HG03064 (cell line): ENCODE results near the gene ANGPTL2.
A peak's percentile ranks its signal among the peaks of the same experiment; 100 is the strongest.
"Not testable (repeated sequence)": the region's sequence is repeated elsewhere in the genome, so short reads cannot be mapped to it uniquely, and the experiment has no call there.

Experiments
- ATAC-seq: cut with Tn5 transposase; IDR thresholded peaks from one replicate; pipeline ENCODE4 v1.9.1; 2021; ENCODE audit warnings: low read depth; ENCODE audit not compliant: unreplicated experiment

The ANGPTL2 gene, protein sequence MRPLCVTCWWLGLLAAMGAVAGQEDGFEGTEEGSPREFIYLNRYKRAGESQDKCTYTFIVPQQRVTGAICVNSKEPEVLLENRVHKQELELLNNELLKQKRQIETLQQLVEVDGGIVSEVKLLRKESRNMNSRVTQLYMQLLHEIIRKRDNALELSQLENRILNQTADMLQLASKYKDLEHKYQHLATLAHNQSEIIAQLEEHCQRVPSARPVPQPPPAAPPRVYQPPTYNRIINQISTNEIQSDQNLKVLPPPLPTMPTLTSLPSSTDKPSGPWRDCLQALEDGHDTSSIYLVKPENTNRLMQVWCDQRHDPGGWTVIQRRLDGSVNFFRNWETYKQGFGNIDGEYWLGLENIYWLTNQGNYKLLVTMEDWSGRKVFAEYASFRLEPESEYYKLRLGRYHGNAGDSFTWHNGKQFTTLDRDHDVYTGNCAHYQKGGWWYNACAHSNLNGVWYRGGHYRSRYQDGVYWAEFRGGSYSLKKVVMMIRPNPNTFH

DNA sequence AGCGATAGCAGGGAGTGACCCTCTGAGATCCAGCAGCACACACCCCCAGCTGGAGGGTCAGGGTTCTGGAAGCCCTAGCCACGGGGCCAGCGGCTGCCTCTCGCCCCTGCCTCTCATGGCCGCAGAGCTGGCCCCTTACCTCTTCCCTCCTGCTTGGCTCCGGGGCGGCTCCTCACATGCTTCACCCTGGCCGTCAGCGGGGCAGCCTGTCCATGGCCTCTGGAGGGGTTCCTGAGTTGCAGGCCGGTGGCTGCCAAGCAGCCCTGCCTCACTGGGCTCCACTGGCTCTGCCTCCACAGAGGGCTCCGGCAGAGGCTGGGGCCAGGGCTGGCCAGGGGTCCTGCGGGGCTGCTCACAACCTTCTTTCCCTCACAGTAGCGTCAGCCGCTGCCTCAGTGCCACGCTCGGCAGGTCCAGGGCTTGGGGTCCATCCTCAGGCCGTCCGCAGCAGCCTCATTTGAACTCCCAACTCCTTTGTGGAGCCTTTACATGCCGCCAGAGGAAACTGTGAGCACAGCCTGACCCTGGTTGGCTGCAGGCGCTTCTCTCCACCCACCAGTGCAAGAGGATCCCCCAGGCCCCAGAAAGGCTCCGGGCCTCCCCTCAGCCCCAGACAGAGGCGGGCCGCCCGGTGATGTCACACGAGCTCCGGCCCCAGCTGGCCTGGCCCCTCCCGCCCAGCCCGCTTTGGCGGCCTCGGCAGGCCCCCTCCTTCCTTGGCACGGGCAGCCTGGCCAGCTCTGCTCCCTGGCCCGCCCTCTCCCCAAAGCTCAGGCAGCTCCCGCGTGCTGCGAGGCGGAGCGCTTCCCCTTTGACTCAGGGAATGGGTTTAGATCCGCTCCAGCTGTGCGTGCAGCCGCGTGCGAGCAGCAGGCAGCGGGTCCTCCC is at the start of gene ANGPTL2:
TSS of gene ANGPTL2 (minus strand) at position 460 of the 888 bp plus-strand sequence. CDS start 13,904 bp downstream, outside the sequence.
- ATAC-seq, result no peak

DNA sequence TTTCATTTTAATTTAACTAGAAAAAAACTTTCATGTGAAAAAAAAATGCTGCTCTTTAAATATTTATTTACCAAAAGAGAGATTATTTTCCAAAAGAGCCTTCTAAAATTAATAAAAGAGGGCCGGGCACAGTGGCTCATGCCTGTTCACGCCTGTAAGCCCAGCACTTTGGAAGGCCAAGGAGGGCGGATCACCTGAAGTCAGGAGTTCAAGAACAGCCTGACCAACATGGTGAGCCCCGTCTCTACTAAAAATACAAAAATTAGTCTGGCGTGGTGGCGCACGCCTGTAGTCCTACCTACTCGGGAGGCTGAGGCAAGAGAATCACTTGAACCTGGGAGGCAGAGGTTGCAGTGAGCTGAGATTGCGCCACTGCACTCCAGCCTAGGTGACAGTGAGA is 48.9 kb upstream of the ANGPTL2 start:
- ATAC-seq, result not testable (repeated sequence)

DNA sequence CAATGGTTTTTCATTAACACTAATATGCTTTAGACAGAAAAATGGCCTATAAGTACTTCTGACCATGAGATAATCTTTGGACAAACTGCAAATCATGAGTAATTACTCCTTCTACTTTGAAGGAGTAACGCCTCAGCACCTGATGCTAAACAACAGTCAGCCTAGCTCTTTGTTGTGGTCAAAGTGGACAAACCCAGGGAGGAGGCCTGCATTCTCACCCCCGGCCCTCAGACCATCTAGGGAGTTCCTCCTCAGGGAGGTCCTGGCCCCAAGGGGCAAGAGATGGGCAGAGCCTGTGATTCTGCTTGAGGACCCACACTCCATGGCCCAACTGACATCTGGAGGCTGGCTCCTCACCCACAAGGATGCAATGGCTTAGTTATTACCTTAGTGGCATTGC is 48.2 kb upstream of the ANGPTL2 start:
- no peak for ATAC-seq

DNA sequence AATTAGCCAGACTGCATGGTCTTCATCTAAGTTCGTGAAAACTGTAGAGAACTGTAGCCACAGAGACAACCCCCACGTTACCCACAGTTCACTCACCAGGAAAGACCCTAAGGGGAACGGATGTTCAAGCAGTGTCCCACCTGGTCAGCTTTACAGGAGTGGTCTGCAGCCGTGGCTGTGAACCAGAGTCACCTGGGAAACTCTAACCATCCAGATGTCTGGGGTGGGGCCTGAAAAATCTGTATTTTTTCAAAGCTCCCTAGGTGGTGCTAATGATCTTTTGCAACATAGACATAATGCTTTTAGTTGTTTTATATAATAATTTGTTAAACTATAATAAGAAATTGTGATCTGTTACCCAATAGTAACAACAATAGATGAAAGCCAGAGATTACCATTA is 47.7 kb upstream of the ANGPTL2 start:
- ATAC-seq, result no peak

DNA sequence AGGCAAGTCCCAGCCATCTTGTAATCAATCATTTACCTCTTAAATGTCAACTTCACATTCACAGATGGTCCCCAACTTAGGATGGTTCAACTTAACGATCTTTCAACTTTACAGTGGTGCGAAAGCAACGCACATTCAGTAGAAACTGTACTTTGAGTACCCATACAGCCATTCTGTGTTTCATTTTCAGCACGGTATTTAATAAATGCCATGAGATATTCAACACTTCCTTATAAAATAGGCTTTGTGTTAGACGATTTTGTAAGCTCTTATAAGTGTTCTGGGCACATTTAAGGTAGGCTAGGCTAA is 47.1 kb upstream of the ANGPTL2 start:
- ATAC-seq, result no peak

DNA sequence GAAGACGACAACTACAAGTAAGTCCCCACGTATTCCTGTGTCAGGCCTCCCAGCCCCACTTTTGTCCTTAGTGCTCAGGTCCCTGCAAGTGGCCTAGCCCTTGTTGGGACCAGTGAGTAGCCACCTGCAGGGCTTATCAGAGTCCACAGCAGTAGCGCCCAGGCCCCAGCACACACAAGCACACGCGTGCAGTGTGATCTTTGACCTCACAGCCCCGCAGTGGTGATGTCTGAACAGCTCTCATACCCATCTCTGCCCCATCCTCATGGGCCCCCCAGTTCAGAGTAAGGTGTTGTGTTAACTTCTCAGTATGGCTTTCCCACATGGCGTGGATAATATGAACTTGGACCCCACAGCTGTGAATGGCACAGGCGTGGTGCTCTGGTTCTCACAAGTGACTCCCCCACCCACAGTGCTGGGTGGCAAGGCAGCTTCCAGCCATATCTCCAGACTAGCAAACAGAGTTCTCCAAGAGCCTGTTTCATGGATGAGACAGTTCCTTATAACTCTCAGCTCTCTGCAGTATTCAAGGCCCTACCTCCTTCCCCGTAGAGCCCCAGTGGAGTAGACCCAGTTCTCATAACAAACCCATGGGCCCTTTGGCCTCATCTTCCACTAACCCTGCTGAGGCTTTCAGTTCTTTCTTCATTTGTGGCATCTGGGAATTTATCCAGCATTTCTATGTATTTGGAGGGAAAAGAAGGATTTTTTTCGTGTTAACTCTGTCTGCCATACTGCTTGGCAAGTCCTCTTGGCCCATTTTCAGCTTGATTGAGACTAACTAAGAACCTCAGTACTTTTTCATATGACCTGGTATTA is 46.5 kb upstream of the ANGPTL2 start:
- ATAC-seq, result no peak

DNA sequence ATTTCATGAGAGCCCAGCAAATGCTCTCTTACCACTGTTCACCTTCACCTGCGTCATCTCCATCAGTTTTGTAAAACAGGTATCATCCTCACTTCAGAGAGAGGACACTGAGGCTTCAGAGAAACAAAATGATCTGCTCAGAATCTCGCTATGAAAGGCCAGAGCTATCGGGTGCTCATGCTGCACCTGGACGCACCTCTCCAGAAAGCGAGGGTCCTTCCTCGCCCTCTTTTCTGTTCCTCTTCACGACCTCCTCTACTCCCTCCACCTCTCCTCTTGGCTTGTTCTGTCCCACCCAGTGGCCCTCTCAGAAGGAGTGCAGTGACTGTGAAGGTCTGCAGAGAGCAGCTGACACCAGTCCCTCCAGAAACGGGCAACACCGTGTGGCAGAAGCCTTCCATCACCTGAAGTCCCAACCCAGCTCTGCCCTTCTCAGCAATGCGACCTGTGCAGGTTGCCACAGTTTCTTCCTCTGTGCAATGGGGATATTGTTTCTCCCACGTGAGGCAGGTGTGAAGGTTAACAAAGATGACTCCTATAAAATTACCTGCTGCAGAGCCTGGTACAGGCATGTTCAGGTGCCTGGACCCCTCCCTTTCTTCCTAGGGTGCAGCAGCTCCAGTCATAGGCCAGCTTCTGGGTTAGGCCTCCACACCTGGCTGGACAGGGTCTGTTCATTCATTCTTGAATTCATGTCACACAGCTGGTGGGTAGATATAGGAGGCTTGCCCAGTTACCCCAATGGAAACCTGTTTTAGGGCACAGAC is 45.3 kb upstream of the ANGPTL2 start:
- ATAC-seq, result no peak

DNA sequence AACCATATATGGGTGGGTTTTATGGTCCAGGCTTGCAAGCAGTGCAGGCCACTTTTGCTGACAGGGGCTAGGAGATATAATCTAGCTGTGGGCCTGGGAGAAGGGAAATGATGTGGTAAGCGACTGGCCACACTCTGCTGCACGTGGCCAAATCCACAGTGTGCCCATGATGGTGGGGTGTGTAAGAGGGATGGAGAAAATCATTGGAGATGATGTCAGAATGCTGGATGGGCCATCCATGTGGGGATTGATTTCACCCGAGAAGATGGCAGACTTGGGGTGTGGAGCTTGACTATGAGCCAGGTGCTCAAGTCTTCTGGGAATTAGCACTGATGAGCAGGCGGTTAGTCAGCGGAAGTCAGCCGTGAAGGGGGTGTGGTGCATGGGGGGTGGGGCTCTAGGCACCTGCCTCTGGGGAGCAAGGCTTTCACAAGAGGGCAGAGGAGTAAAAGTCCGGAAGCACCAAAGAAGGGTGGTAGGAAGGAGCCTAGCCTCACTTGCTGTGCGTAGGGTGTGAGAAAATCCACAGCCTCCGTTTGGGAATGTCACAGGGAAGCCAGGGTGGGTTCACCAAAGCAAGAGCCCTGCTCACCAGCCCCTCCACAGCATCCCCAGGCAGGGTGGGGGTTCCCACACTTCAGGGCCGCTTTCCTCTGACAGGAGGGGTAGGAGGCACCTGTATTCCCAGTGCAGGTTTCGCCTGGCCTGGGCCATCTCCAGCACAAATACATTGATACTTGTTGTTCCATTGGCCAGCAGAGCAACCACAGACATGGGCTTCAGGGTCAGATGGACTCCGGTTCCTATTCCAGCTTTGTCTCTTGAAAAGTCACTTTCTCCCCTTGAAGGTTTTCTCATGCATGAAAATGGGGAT is 44.5 kb upstream of the ANGPTL2 start:
- peak; percentile 65 for ATAC-seq

DNA sequence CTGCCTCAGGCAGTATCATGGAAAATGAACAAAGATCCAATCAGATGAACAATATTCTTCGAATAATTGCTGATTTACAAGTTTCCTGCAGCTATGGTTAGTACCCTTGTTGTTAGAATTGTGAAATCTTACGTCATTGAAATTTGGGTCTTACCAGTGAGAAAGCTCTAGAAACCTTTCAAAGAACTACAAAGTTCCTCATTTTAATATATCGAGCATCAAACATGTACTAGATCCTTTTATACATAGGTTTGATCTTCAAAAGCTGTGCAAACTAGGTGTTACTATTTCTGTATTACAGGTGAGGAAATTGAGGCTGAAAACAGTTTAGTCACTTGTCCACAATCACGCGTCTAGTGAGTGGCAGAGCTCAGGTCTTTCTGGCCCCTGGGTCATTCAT is 43.7 kb upstream of the ANGPTL2 start:
- ATAC-seq, result no peak

DNA sequence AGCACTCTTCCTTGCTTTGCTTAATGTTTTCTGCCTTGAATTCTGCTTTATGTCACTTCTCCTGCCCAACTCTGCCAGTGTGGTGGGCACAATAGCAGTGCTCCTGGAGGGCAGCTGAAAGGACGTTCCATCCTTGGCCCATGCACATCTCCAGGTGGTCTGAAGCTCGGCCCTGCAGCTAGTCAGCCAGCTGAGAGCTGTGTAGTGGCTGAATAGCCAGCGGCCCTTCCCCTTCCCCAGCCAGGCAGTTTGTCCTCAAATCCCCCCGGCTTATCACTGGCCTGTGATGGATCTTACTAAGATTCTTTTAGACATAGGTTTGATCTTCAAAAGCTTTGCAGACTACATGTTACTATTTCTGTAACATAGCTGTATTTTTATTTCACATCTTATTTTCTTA is 42.7 kb upstream of the ANGPTL2 start:
- ATAC-seq, result no peak

DNA sequence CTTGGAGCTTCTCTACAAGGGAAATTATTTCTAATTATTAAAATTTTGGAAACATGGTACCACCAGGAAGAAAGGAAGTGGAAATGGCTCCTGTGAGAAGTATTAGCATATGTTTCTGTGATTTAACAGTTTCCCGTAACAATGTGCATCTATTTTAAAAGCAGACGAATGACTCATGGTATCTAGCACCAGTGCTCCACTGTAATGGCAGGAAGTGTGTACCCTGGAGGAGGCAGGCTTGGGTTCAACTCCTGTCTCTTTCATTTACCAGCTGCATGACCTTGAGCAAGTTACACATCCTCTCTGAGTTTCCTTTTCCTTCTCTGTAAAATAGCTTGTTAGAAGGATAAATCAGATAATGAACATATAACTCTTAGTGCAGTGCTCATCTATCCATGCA is 41.0 kb upstream of the ANGPTL2 start:
- ATAC-seq, result no peak

DNA sequence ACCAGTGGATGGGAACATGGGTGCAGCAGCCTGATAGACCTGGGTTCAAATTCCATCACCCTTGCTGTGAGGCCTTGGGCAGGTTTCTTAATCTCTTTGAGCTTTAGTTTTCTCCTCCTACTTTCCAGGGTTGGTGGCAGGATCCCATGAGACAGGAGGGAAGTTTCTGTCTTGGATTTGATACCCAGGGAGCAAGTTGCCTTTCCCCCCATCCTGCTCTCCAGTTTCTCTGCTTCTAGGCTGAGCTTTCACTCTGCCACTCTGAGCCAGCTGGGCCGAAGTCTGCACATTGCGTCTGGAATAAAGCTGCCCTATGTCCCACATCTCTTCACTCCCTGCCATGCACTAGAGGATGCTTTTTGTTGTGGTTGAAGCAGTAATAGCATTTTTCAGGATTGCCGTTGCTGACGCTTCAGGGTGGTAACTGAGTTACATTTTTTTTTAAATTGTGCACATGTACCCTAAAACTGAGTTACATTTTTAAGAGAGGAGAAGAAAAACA is 40.5 kb upstream of the ANGPTL2 start:
- ATAC-seq, result no peak

DNA sequence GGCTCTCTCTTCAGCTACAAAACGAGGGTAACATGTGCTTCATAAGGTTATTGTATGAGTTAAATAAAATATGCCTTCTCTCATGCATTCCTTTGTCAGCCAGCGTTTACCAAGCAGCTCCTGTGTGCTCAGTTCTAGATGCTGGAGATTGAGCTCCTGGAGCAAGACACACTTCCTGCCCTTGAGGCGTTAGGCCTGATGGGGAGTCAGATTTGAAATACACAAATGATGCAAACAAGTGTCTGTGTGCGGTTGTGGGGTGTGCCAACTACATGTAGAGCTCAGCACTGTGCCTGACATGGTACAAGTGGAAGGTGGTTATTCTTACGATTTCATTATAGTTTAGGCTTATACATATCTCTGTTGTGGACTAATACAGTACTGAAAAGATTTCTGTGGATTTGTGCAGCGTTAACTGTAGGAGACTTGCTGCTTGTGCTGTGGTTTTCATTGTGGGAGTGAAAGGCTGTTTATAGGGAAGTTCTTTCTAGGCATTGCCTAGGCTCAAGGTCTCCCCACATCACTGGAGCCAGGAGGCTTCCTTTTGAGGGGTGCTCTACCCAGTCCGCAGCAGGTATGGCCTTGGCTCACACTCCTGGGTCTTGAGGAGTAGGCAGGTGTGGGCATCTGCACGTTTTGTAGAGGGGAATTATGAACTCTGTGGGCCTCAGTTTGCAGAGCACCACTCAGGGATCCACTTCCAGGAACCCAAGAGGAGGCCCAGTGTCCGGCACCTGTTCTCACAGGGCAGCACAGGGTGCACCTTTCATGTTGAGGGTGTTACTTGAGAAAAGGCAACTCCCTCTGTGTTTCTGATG is 39.8 kb upstream of the ANGPTL2 start:
- ATAC-seq, result no peak

DNA sequence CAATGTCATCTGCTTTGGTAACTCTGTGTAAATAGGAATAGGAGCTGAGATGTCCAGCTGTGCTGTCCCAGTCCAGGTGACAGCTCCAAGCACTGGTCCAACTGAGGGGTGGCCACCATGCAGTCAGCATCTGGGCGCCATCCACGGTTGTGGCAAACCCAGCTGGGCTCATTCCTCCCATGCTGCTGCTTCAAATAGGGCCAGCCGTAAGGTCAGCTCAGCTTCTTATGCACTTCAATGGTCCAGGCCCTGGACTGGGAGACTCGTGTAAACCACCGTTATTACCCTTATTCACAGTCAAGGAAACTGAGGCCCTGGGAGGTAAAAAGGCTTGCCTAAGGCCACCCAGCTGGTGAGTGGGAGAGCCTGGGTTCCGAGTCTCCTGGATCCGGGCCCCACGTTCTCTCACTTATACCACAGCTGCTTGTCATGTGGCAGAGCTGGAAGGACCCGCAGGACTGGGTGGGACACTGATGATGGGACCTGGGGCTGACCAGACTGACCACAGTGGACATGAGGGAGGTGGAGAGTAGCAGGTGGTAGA is 38.7 kb upstream of the ANGPTL2 start:
- ATAC-seq, result no peak

DNA sequence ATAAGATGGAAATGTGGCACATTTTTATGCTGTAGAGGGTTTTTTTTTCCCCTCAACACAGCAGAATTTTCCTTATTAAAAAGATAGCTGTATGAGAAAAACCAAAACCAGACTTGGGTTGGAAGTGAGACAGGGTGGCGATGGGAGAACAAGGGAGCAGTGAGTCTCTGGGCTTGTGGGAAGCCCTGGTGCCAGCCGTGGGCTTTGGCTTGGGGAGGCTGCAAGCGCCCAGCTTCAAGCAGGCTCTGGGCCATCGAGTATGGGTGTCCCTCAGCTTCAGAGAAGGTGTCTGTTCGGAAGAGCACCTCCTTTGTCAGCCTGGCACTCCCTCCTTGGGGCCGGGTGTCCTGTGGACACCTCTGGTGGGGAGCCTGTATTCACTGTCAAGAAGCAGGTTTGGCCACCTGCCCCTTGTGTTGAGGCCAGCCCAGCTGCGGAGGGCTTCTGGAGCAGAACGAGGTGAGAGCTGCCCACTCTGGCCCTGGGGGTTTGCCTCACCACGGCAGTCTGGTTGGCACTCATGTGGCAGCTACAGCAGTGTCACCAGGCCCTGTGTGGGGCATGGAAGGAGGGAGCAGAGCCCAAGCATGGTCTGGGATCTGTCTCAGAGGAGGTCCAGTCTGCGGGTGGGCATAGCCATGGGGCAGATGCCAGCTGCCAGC is 37.6 kb upstream of the ANGPTL2 start:
- no peak for ATAC-seq

DNA sequence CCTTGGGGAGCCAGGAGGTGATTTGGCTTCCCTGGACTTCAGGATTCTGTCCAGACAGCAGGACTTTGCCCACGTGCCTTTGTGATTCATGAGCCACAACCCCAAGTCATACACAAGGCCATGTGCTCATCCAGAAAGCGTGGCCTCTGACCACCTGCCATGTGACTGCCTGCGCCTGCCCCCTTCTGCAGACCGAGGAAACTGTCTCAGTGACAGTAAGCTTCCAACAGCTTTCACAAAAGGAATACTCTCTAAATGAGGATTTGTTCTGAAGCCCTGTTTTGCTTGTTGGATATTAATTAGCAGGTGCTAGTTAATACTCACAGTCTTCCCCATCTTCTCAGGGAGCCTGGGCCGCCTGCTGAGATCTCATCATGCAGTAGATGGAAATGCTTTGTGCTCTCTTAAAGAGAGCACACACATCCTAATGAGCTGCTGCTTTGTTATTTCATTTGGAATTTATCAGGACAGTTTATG is 36.9 kb upstream of the ANGPTL2 start:
- no peak for ATAC-seq

DNA sequence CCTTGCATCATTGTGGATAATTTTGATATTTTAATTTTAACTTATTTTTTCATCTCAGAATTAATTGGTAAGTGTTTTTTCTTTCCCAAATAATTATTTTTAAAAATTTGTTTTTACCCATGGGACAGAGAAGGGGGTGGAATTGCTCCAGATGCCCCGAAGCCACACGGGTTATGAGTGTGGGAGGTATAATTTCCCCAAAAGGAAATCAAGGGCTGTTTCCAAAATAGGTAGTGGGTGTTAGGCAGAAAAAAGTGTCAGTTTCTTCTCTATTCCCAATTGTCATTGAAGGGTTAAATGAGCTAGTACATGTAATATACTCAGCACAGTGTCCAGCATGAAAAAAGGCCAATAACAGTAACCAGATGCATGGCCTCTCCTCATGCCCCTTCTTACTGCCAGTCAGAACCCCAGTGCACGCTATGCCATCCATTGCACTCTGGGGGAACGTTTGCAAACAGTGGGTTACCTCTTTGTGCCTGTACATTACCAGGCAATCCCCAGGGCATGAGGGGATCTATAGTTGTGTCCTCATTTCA is 36.4 kb upstream of the ANGPTL2 start:
- no peak for ATAC-seq
